Measurements from ENCODE around the gene BRD4. TPM values are rescaled to one million over a fixed set of nuclear protein-coding genes. Genes with fewer than 3 reads are reported as not detected.
A peak's percentile ranks its signal among the peaks of the same experiment; 100 is the strongest.

Gene BRD4
- total and polyA plus RNA-seq, 2 donors (not counting 1 experiment from before 2014, with no cell fraction given), result 9.9 to 20.1 TPM

GRCh38 chr19:15307169-15307568 lies 25.2 kb downstream of the BRD4 start:
- peaks cover 23% of the 10 kb centered on the region for H4K20me1 ChIP-seq (ENCODE audit: control insufficient read depth, extremely low read depth, insufficient read depth, low read length)
- H3K36me3 ChIP-seq (ENCODE audit: control insufficient read depth, insufficient read depth, low read length), result no peaks in the 10 kb centered on the region
- peaks cover 92% of the 10 kb centered on the region for H3K79me2 ChIP-seq (ENCODE audit: control insufficient read depth, insufficient read depth, low read length)
- peaks cover 10% of the 10 kb centered on the region for H3K4me1 ChIP-seq (ENCODE audit: control insufficient read depth, extremely low read depth, insufficient read depth, low read length)
- no peak for DNase-seq (ENCODE audit: low read depth in 2 of 2)
- H3K27ac ChIP-seq (ENCODE audit: insufficient read depth, low read length), result no peak overlapping the region
- H3K4me2 ChIP-seq (ENCODE audit: extremely low read depth, insufficient read depth, low read length), result no peak overlapping the region
- no peaks in the 10 kb centered on the region for H3K27me3 ChIP-seq (ENCODE audit: control insufficient read depth, insufficient read depth, low read length)
- no peak for TF ChIP-seq EZH2 (IDR thresholded peaks at IDR 0.05; ENCODE audit: low read length, missing control alignments)
- no peak for TF ChIP-seq CTCF (conservative IDR thresholded peaks at IDR 0.05 in 1 of 2, IDR thresholded peaks at IDR 0.05 in 1 of 2; ENCODE audit: low read depth in 1 of 2, low read length in 2 of 2)
- no peak overlapping the region for H3K4me3 ChIP-seq (replicated peaks in 1 of 4; ENCODE audit: control extremely low read depth in 1 of 4, insufficient read depth in 1 of 4, low read depth in 3 of 4, low read length in 4 of 4)
- H3K9me3 ChIP-seq (ENCODE audit: control insufficient read depth, insufficient read depth, low read depth, low read length), result no peaks in the 10 kb centered on the region
- H3K9ac ChIP-seq (ENCODE audit: insufficient read depth, low read length), result no peak overlapping the region
- H2AFZ ChIP-seq (ENCODE audit: low read length), result no peak overlapping the region

- TF ChIP-seq EZH2 (IDR thresholded peaks at IDR 0.05; ENCODE audit: low read length, missing control alignments), result no peak
- TF ChIP-seq CTCF (conservative IDR thresholded peaks at IDR 0.05 in 1 of 2, IDR thresholded peaks at IDR 0.05 in 1 of 2; ENCODE audit: low read depth in 1 of 2, low read length in 2 of 2), result no peak
- no peak overlapping the region for H3K4me3 ChIP-seq (replicated peaks in 1 of 4; ENCODE audit: control extremely low read depth in 1 of 4, insufficient read depth in 1 of 4, low read depth in 3 of 4, low read length in 4 of 4)
- peaks cover 17% of the 10 kb centered on the region for H3K4me1 ChIP-seq (ENCODE audit: control insufficient read depth, extremely low read depth, insufficient read depth, low read length)
- peaks cover 19% of the 10 kb centered on the region for H4K20me1 ChIP-seq (ENCODE audit: control insufficient read depth, extremely low read depth, insufficient read depth, low read length)
- peaks cover 89% of the 10 kb centered on the region for H3K79me2 ChIP-seq (ENCODE audit: control insufficient read depth, insufficient read depth, low read length)
- no peak overlapping the region for H3K9ac ChIP-seq (ENCODE audit: insufficient read depth, low read length)
- no peaks in the 10 kb centered on the region for H3K9me3 ChIP-seq (ENCODE audit: control insufficient read depth, insufficient read depth, low read depth, low read length)
- no peak overlapping the region for H3K27ac ChIP-seq (ENCODE audit: insufficient read depth, low read length)
- DNase-seq (ENCODE audit: low read depth in 2 of 2), result no peak
- H3K4me2 ChIP-seq (ENCODE audit: extremely low read depth, insufficient read depth, low read length), result no peak overlapping the region
- H3K27me3 ChIP-seq (ENCODE audit: control insufficient read depth, insufficient read depth, low read length), result no peaks in the 10 kb centered on the region
- H3K36me3 ChIP-seq (ENCODE audit: control insufficient read depth, insufficient read depth, low read length), result no peaks in the 10 kb centered on the region
- H2AFZ ChIP-seq (ENCODE audit: low read length), result no peak overlapping the region
Measured at GRCh38 chr19:15305582-15306334, 26.6 kb downstream of the BRD4 start.

GRCh38 chr19:15304140-15304705 lies 28.1 kb downstream of the BRD4 start:
- TF ChIP-seq EZH2 (IDR thresholded peaks at IDR 0.05; ENCODE audit: low read length, missing control alignments), result no peak
- TF ChIP-seq CTCF (conservative IDR thresholded peaks at IDR 0.05 in 1 of 2, IDR thresholded peaks at IDR 0.05 in 1 of 2; ENCODE audit: low read depth in 1 of 2, low read length in 2 of 2), result no peak
- Histone ChIP-seq H3K9ac (ENCODE audit: insufficient read depth, low read length) (no peak overlapping the region), H3K79me2 (ENCODE audit: control insufficient read depth, insufficient read depth, low read length) (peaks cover 91% of the 10 kb centered on the region), H4K20me1 (ENCODE audit: control insufficient read depth, extremely low read depth, insufficient read depth, low read length) (peaks cover 19% of the 10 kb centered on the region), H3K27me3 (ENCODE audit: control insufficient read depth, insufficient read depth, low read length) (no peaks in the 10 kb centered on the region), H3K4me1 (ENCODE audit: control insufficient read depth, extremely low read depth, insufficient read depth, low read length) (peaks cover 30% of the 10 kb centered on the region), H3K4me3 (replicated peaks in 1 of 4; ENCODE audit: control extremely low read depth in 1 of 4, insufficient read depth in 1 of 4, low read depth in 3 of 4, low read length in 4 of 4) (no peak overlapping the region), H3K9me3 (ENCODE audit: control insufficient read depth, insufficient read depth, low read depth, low read length) (no peaks in the 10 kb centered on the region), H3K36me3 (ENCODE audit: control insufficient read depth, insufficient read depth, low read length) (no peaks in the 10 kb centered on the region), H2AFZ (ENCODE audit: low read length) (no peak overlapping the region), H3K4me2 (ENCODE audit: extremely low read depth, insufficient read depth, low read length) (peak overlapping the region; percentile 4), H3K27ac (ENCODE audit: insufficient read depth, low read length) (peak overlapping the region; percentile 50)
- DNase-seq (ENCODE audit: low read depth in 2 of 2), result peak in 1 of 2 donors; percentile 49

Data from fibroblast of lung (primary cell).